HG03039 (cell line): Measurements from ENCODE around the gene HOXA11.

Experiments used
- ATAC-seq: cut with Tn5 transposase; IDR thresholded peaks from one replicate; pipeline ENCODE4 v1.9.1; 2021; ENCODE audit warnings: mild to moderate bottlenecking, moderate library complexity; ENCODE audit not compliant: unreplicated experiment

Gene HOXA11

GRCh38 chr7:27194002-27194352 is 8.9 kb upstream of the HOXA11 start:
- ATAC-seq = no peak

GRCh38 chr7:27193335-27194001 is 8.4 kb upstream of the HOXA11 start:
- ATAC-seq = no peak

- no peak for ATAC-seq
These were observed 7.7 kb upstream of the HOXA11 start for GRCh38 chr7:27192546-27193334.

GRCh38 chr7:27191833-27192545 is 7.0 kb upstream of the HOXA11 start:
- ATAC-seq = no peak

- no peak for ATAC-seq
These were observed 6.2 kb upstream of the HOXA11 start for GRCh38 chr7:27191161-27191731.

GRCh38 chr7:27189997-27190748 is 5.1 kb upstream of the HOXA11 start:
- no peak for ATAC-seq

- ATAC-seq = no peak
These were observed 4.4 kb upstream of the HOXA11 start for GRCh38 chr7:27189295-27189996.

- ATAC-seq = no peak
These were observed 3.6 kb upstream of the HOXA11 start for GRCh38 chr7:27188386-27189294.

- no peak for ATAC-seq
These were observed 2.7 kb upstream of the HOXA11 start for GRCh38 chr7:27187475-27188385.

- ATAC-seq = no peak
These were observed 1.8 kb upstream of the HOXA11 start for GRCh38 chr7:27186668-27187474.

- ATAC-seq = no peak
These were observed 1.0 kb upstream of the HOXA11 start for GRCh38 chr7:27185854-27186667.

GRCh38 chr7:27184337-27185012 is 557 bp downstream of the HOXA11 start:
- no peak for ATAC-seq

GRCh38 chr7:27183682-27184336 is 1.2 kb downstream of the HOXA11 start:
- ATAC-seq = no peak

GRCh38 chr7:27182861-27183681 is 2.0 kb downstream of the HOXA11 start:
- no peak for ATAC-seq
